Endothelial cell of umbilical vein (primary cell): Measurements from ENCODE around the gene LHFPL2. TPM values are rescaled to one million over a fixed set of nuclear protein-coding genes. Genes with fewer than 3 reads are reported as not detected.

Experiments
- BruUV-seq: library from RNA; stranded (reverse); fragments of 400-500 nt; replicated peaks from 2 replicates; lab custom pipeline; 2021; lab: Mats Ljungman, UMichigan
- CTCF ChIA-PET: fragments of 300-600, 350-600 bp; sonication (Branson Sonifier 250); formaldehyde crosslinking; loops from one replicate; lab custom pipeline; 2021; ENCODE audit warnings: antibody characterized with exemption, inconsistent platforms; lab: Charles Lee
- POLR2A ChIA-PET: fragments of 300-600, 350-600 bp; sonication (Branson Sonifier 250); formaldehyde crosslinking; loops from one replicate; lab custom pipeline; 2021; ENCODE audit warnings: antibody characterized with exemption, inconsistent platforms; lab: Charles Lee
- DNase-seq: peaks from one replicate; pipeline ENCODE4 v3.0.0-alpha.2; 2011; ENCODE audit warnings: low read depth, low spot score
- FAIRE-seq: peaks from 2 replicates; lab custom pipeline; 2011; peaks lifted over from hg19 to GRCh38; lab: Jason Lieb, UNC
- H2AFZ ChIP-seq: 2 replicates; pipeline ENCODE4 v1.6.0; 2012; ENCODE audit warnings: low read depth, low read length, control low read depth, inconsistent platforms
- H3K27ac ChIP-seq: 2 replicates; pipeline ENCODE4 v1.5.1; 2011; ENCODE audit warnings: low read depth, mild to moderate bottlenecking, control low read depth, low read length, moderate library complexity; ENCODE audit not compliant: insufficient read depth
- H3K27me3 ChIP-seq, 2 experiments: 2 replicates each; pipeline versions ENCODE4 v1.6.0 to v1.6.1; 2011; ENCODE audit warnings: low read length in 2 of 2, mixed read lengths in 1 of 2; ENCODE audit not compliant: control insufficient read depth in 2 of 2, insufficient read depth in 2 of 2
- H3K36me3 ChIP-seq, 2 experiments: 2 replicates in 1 of 2; 3 replicates in 1 of 2; pipeline ENCODE4 v1.5.1; 2011; ENCODE audit warnings: low read length in 2 of 2, mild to moderate bottlenecking in 1 of 2, moderate library complexity in 1 of 2; ENCODE audit not compliant: control insufficient read depth in 2 of 2, insufficient read depth in 2 of 2; ENCODE audit errors: extremely low read depth in 1 of 2
- H3K4me1 ChIP-seq: 3 replicates; pipeline ENCODE4 v1.5.1; 2011; ENCODE audit warnings: mild to moderate bottlenecking, low read length; ENCODE audit not compliant: control insufficient read depth, insufficient read depth; ENCODE audit errors: extremely low read depth
- H3K4me2 ChIP-seq: 2 replicates; pipeline ENCODE4 v1.6.1; 2011; ENCODE audit warnings: low read length, control low read depth, mixed read lengths; ENCODE audit not compliant: insufficient read depth
- H3K4me3 ChIP-seq, 3 experiments: fragments of 200-600 bp in 1 of 3; sonication (generic), shearing (Covaris generic) in 1 of 3; replicated peaks in 1 of 3; 2 replicates each; pipeline ENCODE4 v1.5.1; 2011 to 2016; ENCODE audit warnings: control low read depth in 3 of 3, low read length in 3 of 3, mild to moderate bottlenecking in 2 of 3, inconsistent platforms in 1 of 3, low read depth in 1 of 3, moderate library complexity in 1 of 3; ENCODE audit not compliant: insufficient read depth in 1 of 3
- H3K79me2 ChIP-seq: 2 replicates; pipeline ENCODE4 v1.6.0; 2012; ENCODE audit warnings: low read length, inconsistent platforms; ENCODE audit not compliant: control insufficient read depth, insufficient read depth
- H3K9ac ChIP-seq: replicated peaks from 2 replicates; pipeline ENCODE3; 2011; ENCODE audit warnings: low read length, control low read depth; ENCODE audit not compliant: insufficient read depth; ENCODE audit errors: extremely low read depth
- H3K9me1 ChIP-seq: replicated peaks from 3 replicates; pipeline ENCODE4 v1.6.0; 2011; ENCODE audit warnings: mild to moderate bottlenecking, low read length; ENCODE audit not compliant: control insufficient read depth, insufficient read depth; ENCODE audit errors: extremely low read depth
- H3K9me3 ChIP-seq: replicated peaks from 2 replicates; pipeline ENCODE4 v1.5.1; 2012; ENCODE audit warnings: low read length, inconsistent platforms; ENCODE audit not compliant: control insufficient read depth, insufficient read depth
- H4K20me1 ChIP-seq: replicated peaks from 2 replicates; pipeline ENCODE3; 2011; ENCODE audit warnings: mild to moderate bottlenecking, low read length; ENCODE audit not compliant: control insufficient read depth, insufficient read depth; ENCODE audit errors: extremely low read depth
- EZH2 ChIP-seq: IDR thresholded peaks from 2 replicates; pipeline ENCODE4 v1.6.1; 2012; ENCODE audit warnings: borderline replicate concordance, low read depth, mild to moderate bottlenecking, moderate library complexity, low read length, inconsistent platforms; ENCODE audit not compliant: severe bottlenecking
- FOS ChIP-seq: IDR thresholded peaks from 2 replicates; pipeline ENCODE4 v1.6.1; 2011; ENCODE audit warnings: mild to moderate bottlenecking, low read length, moderate library complexity, borderline replicate concordance; ENCODE audit not compliant: insufficient read depth
- GATA2 ChIP-seq: IDR thresholded peaks from 2 replicates; pipeline ENCODE4 v1.7.0; 2011; ENCODE audit warnings: low read depth, mild to moderate bottlenecking, moderate library complexity, mixed read lengths, low read length; ENCODE audit not compliant: insufficient read length, insufficient read depth
- JUN ChIP-seq: IDR thresholded peaks from 2 replicates; pipeline ENCODE4 v1.6.1; 2011; ENCODE audit warnings: borderline replicate concordance, low read depth; ENCODE audit not compliant: insufficient read length, insufficient read depth
- MYC ChIP-seq: IDR thresholded peaks from one replicate; pipeline ENCODE4 v1.6.1; 2011; ENCODE audit warnings: mild to moderate bottlenecking, low read depth, low read length
- POLR2A ChIP-seq: IDR thresholded peaks from 2 replicates; pipeline ENCODE4 v1.6.1; 2012; ENCODE audit warnings: low read depth, mild to moderate bottlenecking, control low read depth, low read length
- POLR2AphosphoS5 ChIP-seq: IDR thresholded peaks from 2 replicates; pipeline ENCODE4 v1.6.1; 2012; ENCODE audit warnings: low read depth, mild to moderate bottlenecking, control low read depth, low read length, moderate library complexity; ENCODE audit not compliant: insufficient read depth
- dilution Hi-C: fragments of 300-500 bp; cut with MboI; formaldehyde crosslinking; loops from one replicate; pipeline ENCODE4 v1.15.0; 2019; ENCODE audit warnings: low sequenced_read_pairs; ENCODE audit not compliant: extremely low pct_ligation_motif_present
- intact Hi-C: fragments of 100-400 bp; cut with micrococcal nuclease; formaldehyde crosslinking; loops from one replicate; pipeline ENCODE4 v1.10.0; 2022
- polyA plus RNA-seq, 4 experiments: library from polyadenylated mRNA; depleted of rRNA in 3 of 4; stranded (reverse) in 3 of 4; unstranded in 1 of 4; fragments of >200 nt; gene quantifications; 2 replicates each; pipeline versions ENCODE4 v1.2.1 to v1.2.3, GENCODE V29; 2011 to 2012; ENCODE audit warnings: missing spikeins in 1 of 4
- total RNA-seq: library from RNA; stranded (reverse); gene quantifications from 2 replicates; pipeline ENCODE4 v1.2.3, GENCODE V29; 2021
- TF ChIP-seq, protein P1 (sequence below): IDR thresholded peaks from 2 replicates; pipeline ENCODE4 v1.6.1; 2011; ENCODE audit not compliant: insufficient read depth, insufficient read length
- TF ChIP-seq, protein P2 (sequence below), 2 donors: IDR thresholded peaks; 1 replicate in 1 of 2; 2 replicates in 1 of 2; pipeline ENCODE4 v1.5.1; 2011; ENCODE audit warnings: low read length in 2 of 2, mild to moderate bottlenecking in 2 of 2, moderate library complexity in 2 of 2, control low read depth in 1 of 2, inconsistent platforms in 1 of 2, low read depth in 1 of 2; ENCODE audit not compliant: insufficient read depth in 1 of 2; ENCODE audit errors: extremely low read depth in 1 of 2

LHFPL2 gene
- total and polyA plus RNA-seq, 2 donors (not counting 3 experiments of a cell fraction or from before 2014, with no cell fraction given), result 9.6 to 36.3 TPM

DNA sequence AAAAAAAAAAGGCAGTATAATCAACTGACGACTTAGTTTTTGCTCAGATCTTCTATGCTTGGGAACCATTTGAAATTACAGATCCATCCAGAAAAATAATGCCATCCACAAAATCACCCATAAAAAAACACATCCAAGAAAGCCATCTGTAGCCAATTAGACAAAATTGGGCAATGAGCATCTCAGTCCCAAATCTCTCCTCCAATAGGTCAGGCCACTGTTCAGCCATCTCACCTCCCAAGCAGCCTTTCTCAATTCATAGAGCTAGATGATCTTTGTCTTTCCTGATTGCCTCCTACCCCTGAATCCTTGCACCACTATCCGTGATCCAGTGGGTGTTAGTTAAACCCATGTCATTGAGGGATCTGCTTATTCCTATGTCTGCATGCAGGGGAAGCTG is 148.5 kb downstream of the LHFPL2 start:
- Histone ChIP-seq H3K4me2 (no peak overlapping the region), H3K27me3 (no peaks in the 10 kb centered on the region), H3K9me3 (no peaks in the 10 kb centered on the region), H3K27ac (no peak overlapping the region), H3K4me1 (peaks cover 26% of the 10 kb centered on the region), H4K20me1 (no peaks in the 10 kb centered on the region), H3K79me2 (peaks cover 15% of the 10 kb centered on the region), H3K36me3 (no peaks in the 10 kb centered on the region), H3K4me3 (no peak overlapping the region), H3K9ac (no peak overlapping the region), H2AFZ (no peak overlapping the region), H3K9me1 (no peaks in the 10 kb centered on the region)
- dilution Hi-C loops (no loop called here), intact Hi-C loops (no loop called here)
- no peak for FAIRE-seq
- POLR2A ChIA-PET, result no interaction called here
- no TSS peak for BruUV-seq
- no peak for DNase-seq
- CTCF ChIA-PET, result no interaction called here
- TF ChIP-seq FOS (no peak), MYC (no peak), JUN (no peak), POLR2AphosphoS5 (no peak), POLR2A (no peak), EZH2 (no peak), GATA2 (no peak)
- TF ChIP-seq, protein P1, sequence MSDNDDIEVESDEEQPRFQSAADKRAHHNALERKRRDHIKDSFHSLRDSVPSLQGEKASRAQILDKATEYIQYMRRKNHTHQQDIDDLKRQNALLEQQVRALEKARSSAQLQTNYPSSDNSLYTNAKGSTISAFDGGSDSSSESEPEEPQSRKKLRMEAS, result no peak
- TF ChIP-seq, protein P2, sequence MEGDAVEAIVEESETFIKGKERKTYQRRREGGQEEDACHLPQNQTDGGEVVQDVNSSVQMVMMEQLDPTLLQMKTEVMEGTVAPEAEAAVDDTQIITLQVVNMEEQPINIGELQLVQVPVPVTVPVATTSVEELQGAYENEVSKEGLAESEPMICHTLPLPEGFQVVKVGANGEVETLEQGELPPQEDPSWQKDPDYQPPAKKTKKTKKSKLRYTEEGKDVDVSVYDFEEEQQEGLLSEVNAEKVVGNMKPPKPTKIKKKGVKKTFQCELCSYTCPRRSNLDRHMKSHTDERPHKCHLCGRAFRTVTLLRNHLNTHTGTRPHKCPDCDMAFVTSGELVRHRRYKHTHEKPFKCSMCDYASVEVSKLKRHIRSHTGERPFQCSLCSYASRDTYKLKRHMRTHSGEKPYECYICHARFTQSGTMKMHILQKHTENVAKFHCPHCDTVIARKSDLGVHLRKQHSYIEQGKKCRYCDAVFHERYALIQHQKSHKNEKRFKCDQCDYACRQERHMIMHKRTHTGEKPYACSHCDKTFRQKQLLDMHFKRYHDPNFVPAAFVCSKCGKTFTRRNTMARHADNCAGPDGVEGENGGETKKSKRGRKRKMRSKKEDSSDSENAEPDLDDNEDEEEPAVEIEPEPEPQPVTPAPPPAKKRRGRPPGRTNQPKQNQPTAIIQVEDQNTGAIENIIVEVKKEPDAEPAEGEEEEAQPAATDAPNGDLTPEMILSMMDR (IDR thresholded peaks at IDR 0.05; ENCODE audit: extremely low read depth in 1 of 2, insufficient read depth in 1 of 2, low read depth in 1 of 2, low read length in 2 of 2), result no peak
